Caco-2 (cell line): Measurements from ENCODE around the gene C4BPB. TPM values are rescaled to one million over a fixed set of nuclear protein-coding genes. Genes with fewer than 3 reads are reported as not detected.
"Not testable (repeated sequence)": the region's sequence is repeated elsewhere in the genome, so short reads cannot be mapped to it uniquely, and the experiment has no call there.

Source experiments
- BruUV-seq: library from RNA; stranded (reverse); fragments of 400-500 nt; replicated peaks from 2 replicates; lab custom pipeline; 2021; lab: Mats Ljungman, UMichigan
- CTCF ChIA-PET: fragments of 300-600 bp; sonication (Branson Sonifier 250); formaldehyde crosslinking; loops from one replicate; lab custom pipeline; 2022; ENCODE audit warnings: antibody characterized with exemption; lab: Charles Lee
- POLR2A ChIA-PET: fragments of 300-600 bp; sonication (Branson Sonifier 250); formaldehyde crosslinking; loops from one replicate; lab custom pipeline; 2022; ENCODE audit warnings: antibody characterized with exemption; lab: Charles Lee
- DNase-seq, 2 experiments: peaks; one replicate each; pipeline versions ENCODE4 v3.0.0 to v3.0.0-alpha.2; 2020 to 2022
- H3K27me3 ChIP-seq: replicated peaks from 2 replicates; pipeline ENCODE4 v1.6.0; 2011; ENCODE audit warnings: low read length; ENCODE audit not compliant: control insufficient read depth, insufficient read depth
- H3K36me3 ChIP-seq: 2 replicates; pipeline ENCODE4 v1.5.1; 2011; ENCODE audit warnings: low read length; ENCODE audit not compliant: control insufficient read depth, insufficient read depth
- H3K4me1 ChIP-seq: fragments of 250-450 bp; sonication (Bioruptor Pico); 2 replicates; pipeline ENCODE4 v1.5.1; 2020; ENCODE audit warnings: mild to moderate bottlenecking
- H3K4me3 ChIP-seq: 2 replicates; pipeline ENCODE4 v1.5.1; 2011; ENCODE audit warnings: low read depth, mild to moderate bottlenecking, control low read depth, low read length
- H3K9me3 ChIP-seq: fragments of 250-450 bp; sonication (Bioruptor Pico); 2 replicates; pipeline ENCODE4 v1.5.1; 2020; ENCODE audit warnings: mild to moderate bottlenecking, moderate library complexity
- H3K27ac Mint-ChIP-seq: one replicate; pipeline ENCODE4 v1.8.0; 2022; ENCODE audit warnings: mixed read lengths; ENCODE audit not compliant: unreplicated experiment
- H3K27me3 Mint-ChIP-seq: one replicate; pipeline ENCODE4 v1.8.0; 2022; ENCODE audit warnings: mixed read lengths; ENCODE audit not compliant: insufficient read depth, unreplicated experiment
- H3K36me3 Mint-ChIP-seq: one replicate; pipeline ENCODE4 v1.8.0; 2022; ENCODE audit warnings: mild to moderate bottlenecking, mixed read lengths; ENCODE audit not compliant: insufficient read depth, unreplicated experiment
- H3K4me1 Mint-ChIP-seq: one replicate; pipeline ENCODE4 v1.8.0; 2022; ENCODE audit warnings: low read depth, mixed read lengths; ENCODE audit not compliant: unreplicated experiment
- H3K4me3 Mint-ChIP-seq: one replicate; pipeline ENCODE4 v1.8.0; 2022; ENCODE audit warnings: mild to moderate bottlenecking, moderate library complexity, mixed read lengths; ENCODE audit not compliant: unreplicated experiment
- H3K9me3 Mint-ChIP-seq: one replicate; pipeline ENCODE4 v1.8.0; 2022; ENCODE audit warnings: mixed read lengths; ENCODE audit not compliant: unreplicated experiment
- CTCF ChIP-seq, 2 experiments: fragments of 200-600 bp in 1 of 2; IDR thresholded peaks; 1 replicate in 1 of 2; 2 replicates in 1 of 2; pipeline versions ENCODE4 v1.5.1 to v1.8.0; 2011 to 2022; ENCODE audit warnings: antibody characterized with exemption in 1 of 2, control low read depth in 1 of 2, inconsistent platforms in 1 of 2, low read depth in 1 of 2, low read length in 1 of 2, mild to moderate bottlenecking in 1 of 2, moderate library complexity in 1 of 2; ENCODE audit not compliant: insufficient read depth in 1 of 2, severe bottlenecking in 1 of 2, unreplicated experiment in 1 of 2
- intact Hi-C: fragments of 100-400 bp; cut with micrococcal nuclease; formaldehyde crosslinking; loops from one replicate; pipeline ENCODE4 v1.10.0; 2022; ENCODE audit not compliant: unreplicated experiment
- total RNA-seq: library from RNA; stranded (reverse); gene quantifications from 2 replicates; pipeline ENCODE4 v1.2.3, GENCODE V29; 2022

The C4BPB gene
- total RNA-seq, 1 experiment from 2014 or later, result 99.8 TPM

GRCh38 chr1:207040181-207040533, 48.5 kb upstream of the C4BPB start:
- no peaks in the 10 kb centered on the region for H3K36me3 ChIP-seq
- Mint-ChIP-seq H3K27ac (no peak overlapping the region), H3K4me1 (peaks cover 7% of the 10 kb centered on the region), H3K4me3 (no peak overlapping the region), H3K9me3 (no peaks in the 10 kb centered on the region), H3K36me3 (peaks cover 4% of the 10 kb centered on the region), H3K27me3 (no peaks in the 10 kb centered on the region)
- ChIA-PET CTCF (no interaction called here), POLR2A (interaction anchor here (1.1 kb wide), 1 partner anchor 13 kb away, joined by 5 read pairs; the partner anchor contains the start of gene PFKFB2)
- H3K9me3 ChIP-seq, result no peaks in the 10 kb centered on the region
- no peak for DNase-seq
- TF ChIP-seq CTCF (IDR thresholded peaks at IDR 0.05; ENCODE audit: insufficient read depth in 1 of 2, low read depth in 1 of 2, low read length in 1 of 2, severe bottlenecking in 1 of 2, unreplicated experiment in 1 of 2), result no peak
- peaks cover 32% of the 10 kb centered on the region for H3K4me1 ChIP-seq
- BruUV-seq, result no TSS peak
- no peak overlapping the region for H3K4me3 ChIP-seq
- intact Hi-C loops, result no loop called here
- no peaks in the 10 kb centered on the region for H3K27me3 ChIP-seq

GRCh38 chr1:207041397-207041796, 47.3 kb upstream of the C4BPB start:
- H3K27me3 ChIP-seq, H3K9me3 Mint-ChIP-seq, H3K4me1 Mint-ChIP-seq, POLR2A ChIA-PET, BruUV-seq, DNase-seq, H3K27ac Mint-ChIP-seq, H3K4me3 Mint-ChIP-seq, CTCF ChIA-PET, H3K9me3 ChIP-seq, intact Hi-C loops, H3K27me3 Mint-ChIP-seq, H3K4me3 ChIP-seq, H3K36me3 ChIP-seq: not testable (repeated sequence)
- H3K36me3 Mint-ChIP-seq, result peaks cover 15% of the 10 kb centered on the region
- peaks cover 44% of the 10 kb centered on the region for H3K4me1 ChIP-seq

GRCh38 chr1:207045453-207045852, 43.2 kb upstream of the C4BPB start:
- peaks cover 46% of the 10 kb centered on the region for H3K36me3 Mint-ChIP-seq
- Histone ChIP-seq H3K4me1 (peaks cover 39% of the 10 kb centered on the region), H3K27me3 (no peaks in the 10 kb centered on the region), H3K4me3 (no peak overlapping the region), H3K9me3 (no peaks in the 10 kb centered on the region), H3K36me3 (0 out of 2 replicates have a peak, but pooled peaks cover 1% of the 10 kb centered on the region)
- DNase-seq, result no peak
- CTCF ChIA-PET, result interaction anchor here (0.9 kb wide), 1 partner anchor 13 kb away, joined by 3 read pairs; the partner anchor contains the start of gene C1orf116
- no peaks in the 10 kb centered on the region for H3K4me1 Mint-ChIP-seq
- no peak overlapping the region for H3K4me3 Mint-ChIP-seq
- TF ChIP-seq CTCF (IDR thresholded peaks at IDR 0.05; ENCODE audit: insufficient read depth in 1 of 2, low read depth in 1 of 2, low read length in 1 of 2, severe bottlenecking in 1 of 2, unreplicated experiment in 1 of 2), result no peak
- intact Hi-C loops, result no loop called here
- no peak overlapping the region for H3K27ac Mint-ChIP-seq
- BruUV-seq, result no TSS peak
- no peaks in the 10 kb centered on the region for H3K27me3 Mint-ChIP-seq
- POLR2A ChIA-PET, result interaction anchor here (1.1 to 2.6 kb wide), 2 partner anchors 13 to 20 kb away, joined by 3 to 10 read pairs; partner anchors contain the start of gene C1orf116
- H3K9me3 Mint-ChIP-seq, result no peaks in the 10 kb centered on the region
